Large intestine (tissue), 3 donors: ENCODE data around the gene AARS2. TPM values are rescaled to one million over a fixed set of nuclear protein-coding genes. Genes with fewer than 3 reads are reported as not detected.
"Not testable (repeated sequence)": the region's sequence is repeated elsewhere in the genome, so short reads cannot be mapped to it uniquely, and the experiment has no call there.

Source experiments
- DNase-seq, 2 donors: peaks; one replicate each; pipeline versions ENCODE4 v3.0.0 to v3.0.0-alpha.2; 2013
- H3K27ac ChIP-seq: one replicate; pipeline ENCODE4 v1.5.1; 2013; ENCODE audit warnings: low read length
- H3K27me3 ChIP-seq: 2 replicates; pipeline ENCODE4 v1.6.1; 2013; ENCODE audit warnings: low read length; ENCODE audit not compliant: control insufficient read depth, insufficient read depth
- H3K36me3 ChIP-seq: 2 replicates; pipeline ENCODE4 v1.6.1; 2013; ENCODE audit warnings: low read length; ENCODE audit not compliant: control insufficient read depth, insufficient read depth
- H3K4me1 ChIP-seq: one replicate; pipeline ENCODE4 v1.6.1; 2013; ENCODE audit warnings: low read length; ENCODE audit not compliant: control insufficient read depth, insufficient read depth
- H3K4me3 ChIP-seq: one replicate; pipeline ENCODE4 v1.5.1; 2013; ENCODE audit warnings: low read length
- H3K9me3 ChIP-seq: one replicate; pipeline ENCODE4 v1.6.1; 2013; ENCODE audit warnings: mild to moderate bottlenecking, low read depth, low read length, moderate library complexity; ENCODE audit not compliant: control insufficient read depth
- WGBS: methylation state at CpG from one replicate; pipeline ENCODE4 v1.1.5; 2013; ENCODE audit warnings: low lambda C conversion rate; ENCODE audit not compliant: insufficient coverage; 5-methylcytosine and 5-hydroxymethylcytosine counted together
- polyA plus RNA-seq: library from polyadenylated mRNA; unstranded; fragments of 120-200 nt; gene quantifications from one replicate; pipeline ENCODE4 v1.2.1, GENCODE V29; 2013

Gene AARS2
- polyA plus RNA-seq, 1 donor: 14.3 TPM

DNA sequence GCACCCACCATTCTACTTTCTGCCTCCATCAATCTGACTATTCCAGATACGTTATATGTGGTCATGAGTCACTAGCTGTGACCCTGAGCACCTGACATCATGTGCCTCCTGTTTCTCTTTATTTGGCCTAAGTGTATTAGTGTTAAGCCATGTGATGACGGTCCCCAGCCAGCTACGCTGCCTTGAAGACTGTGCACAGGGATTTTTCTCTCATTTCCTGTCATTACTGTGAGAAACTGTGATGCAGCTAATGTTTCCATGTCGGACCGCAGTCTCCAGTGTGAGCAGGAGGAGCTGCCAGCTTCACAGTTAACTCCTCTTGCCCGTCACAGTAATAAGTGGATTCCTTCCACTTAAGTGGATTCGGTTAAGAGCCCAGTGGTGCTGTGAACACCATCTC, 19.4 kb upstream of the AARS2 start:
- no peak overlapping the region for H3K27ac ChIP-seq
- H3K27me3 ChIP-seq: peaks cover 30% of the 10 kb centered on the region
- H3K4me1 ChIP-seq: no peaks in the 10 kb centered on the region
- no peaks in the 10 kb centered on the region for H3K9me3 ChIP-seq
- WGBS: no CpG with 5 or more reads among the region's 7 CpGs
- no peak overlapping the region for H3K4me3 ChIP-seq
- no peaks in the 10 kb centered on the region for H3K36me3 ChIP-seq
- DNase-seq: no peak

- H3K27ac ChIP-seq: no peak overlapping the region
- no peaks in the 10 kb centered on the region for H3K36me3 ChIP-seq
- H3K4me1 ChIP-seq: no peaks in the 10 kb centered on the region
- peaks cover 32% of the 10 kb centered on the region for H3K27me3 ChIP-seq
- no CpG with 5 or more reads among the region's 5 CpGs for WGBS
- DNase-seq: no peak
- H3K9me3 ChIP-seq: no peaks in the 10 kb centered on the region
- no peak overlapping the region for H3K4me3 ChIP-seq
Observed at GRCh38 chr6:44329858-44330257, 16.7 kb upstream of the AARS2 start.

GRCh38 chr6:44328203-44328602, 15.1 kb upstream of the AARS2 start:
- H3K4me3 ChIP-seq, H3K27ac ChIP-seq, H3K36me3 ChIP-seq, H3K9me3 ChIP-seq, H3K4me1 ChIP-seq, DNase-seq: not testable (repeated sequence)
- H3K27me3 ChIP-seq: peaks cover 33% of the 10 kb centered on the region
- WGBS: no CpG with 5 or more reads among the region's 9 CpGs

DNA sequence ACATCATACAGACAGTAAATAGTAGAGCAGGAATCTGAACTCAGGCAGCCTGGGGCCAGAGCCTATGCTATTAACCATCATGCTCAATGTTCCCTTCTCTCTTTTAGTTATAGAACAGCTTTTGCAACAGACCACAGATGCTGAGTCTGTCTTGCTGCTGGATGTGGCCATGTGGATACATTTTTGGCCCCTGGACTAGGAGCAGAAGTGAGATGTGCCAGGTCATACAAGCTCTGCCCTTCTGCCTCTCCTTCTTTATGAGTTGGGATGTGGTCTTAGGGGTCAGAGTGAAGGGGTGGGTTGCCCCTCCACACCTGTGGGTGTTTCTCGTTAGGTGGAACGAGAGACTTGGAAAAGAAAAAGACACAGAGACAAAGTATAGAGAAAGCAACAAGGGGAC, 14.6 kb upstream of the AARS2 start:
- H3K9me3 ChIP-seq: no peaks in the 10 kb centered on the region
- no peaks in the 10 kb centered on the region for H3K4me1 ChIP-seq
- peaks cover 34% of the 10 kb centered on the region for H3K27me3 ChIP-seq
- no CpG with 5 or more reads among the region's 2 CpGs for WGBS
- no peak overlapping the region for H3K4me3 ChIP-seq
- no peak overlapping the region for H3K27ac ChIP-seq
- no peak for DNase-seq
- no peaks in the 10 kb centered on the region for H3K36me3 ChIP-seq

DNA sequence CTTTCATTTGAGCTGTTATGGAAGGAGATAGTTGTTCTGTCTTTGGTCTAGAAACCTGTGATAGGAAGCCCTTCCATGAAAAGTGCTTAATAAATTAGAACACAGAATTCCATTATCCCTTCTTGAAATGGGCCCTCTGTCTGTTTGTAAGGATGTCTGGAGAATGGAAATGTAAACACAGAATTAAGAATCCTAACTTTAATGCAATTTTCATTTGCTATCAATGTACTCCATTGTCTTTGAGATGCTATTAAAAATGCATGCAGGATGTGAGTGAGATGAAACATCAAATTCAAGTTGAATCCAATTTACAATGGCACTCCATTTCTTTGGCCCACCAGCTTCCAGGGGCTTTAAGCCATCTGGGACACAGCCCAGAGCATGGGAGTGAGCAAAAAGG, 13.9 kb upstream of the AARS2 start:
- Histone ChIP-seq H3K27me3 (peaks cover 30% of the 10 kb centered on the region), H3K36me3 (no peaks in the 10 kb centered on the region), H3K9me3 (no peaks in the 10 kb centered on the region), H3K4me1 (no peaks in the 10 kb centered on the region), H3K4me3 (no peak overlapping the region), H3K27ac (no peak overlapping the region)
- no peak for DNase-seq

- H3K9me3 ChIP-seq: no peaks in the 10 kb centered on the region
- H3K27me3 ChIP-seq: peaks cover 14% of the 10 kb centered on the region
- no peaks in the 10 kb centered on the region for H3K36me3 ChIP-seq
- H3K4me1 ChIP-seq: no peaks in the 10 kb centered on the region
- DNase-seq: no peak
- no peak overlapping the region for H3K4me3 ChIP-seq
- no peak overlapping the region for H3K27ac ChIP-seq
- WGBS: no CpG with 5 or more reads among the region's 3 CpGs
Observed at GRCh38 chr6:44321210-44321609, 8.1 kb upstream of the AARS2 start.

DNA sequence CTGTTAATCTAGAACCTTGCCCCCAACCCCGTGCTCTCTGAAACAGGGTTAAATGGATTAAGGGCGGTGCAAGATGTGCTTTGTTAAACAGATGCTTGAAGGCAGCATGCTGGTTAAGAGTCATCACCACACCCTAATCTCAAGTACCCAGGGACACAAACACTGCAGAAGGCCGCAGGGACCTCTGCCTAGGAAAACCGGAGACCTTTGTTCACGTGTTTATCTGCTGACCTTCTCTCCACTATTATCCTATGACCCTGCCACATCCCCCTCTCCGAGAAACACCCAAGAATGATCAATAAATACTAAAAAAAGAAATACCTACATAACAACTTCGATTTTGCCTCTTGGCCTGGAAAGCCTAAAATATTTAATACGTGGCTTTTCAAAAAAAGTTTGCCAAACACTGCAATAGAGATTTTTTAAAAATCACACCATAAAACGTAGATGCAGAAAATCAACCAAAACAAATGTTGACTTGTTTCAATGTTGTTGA, 4.0 kb upstream of the AARS2 start:
- not testable (repeated sequence) for H3K4me1 ChIP-seq, H3K27ac ChIP-seq, DNase-seq, H3K4me3 ChIP-seq, H3K9me3 ChIP-seq, H3K36me3 ChIP-seq
- peaks cover 14% of the 10 kb centered on the region for H3K27me3 ChIP-seq
- WGBS: 76% methylated on average over 3 of the region's 9 CpGs

DNA sequence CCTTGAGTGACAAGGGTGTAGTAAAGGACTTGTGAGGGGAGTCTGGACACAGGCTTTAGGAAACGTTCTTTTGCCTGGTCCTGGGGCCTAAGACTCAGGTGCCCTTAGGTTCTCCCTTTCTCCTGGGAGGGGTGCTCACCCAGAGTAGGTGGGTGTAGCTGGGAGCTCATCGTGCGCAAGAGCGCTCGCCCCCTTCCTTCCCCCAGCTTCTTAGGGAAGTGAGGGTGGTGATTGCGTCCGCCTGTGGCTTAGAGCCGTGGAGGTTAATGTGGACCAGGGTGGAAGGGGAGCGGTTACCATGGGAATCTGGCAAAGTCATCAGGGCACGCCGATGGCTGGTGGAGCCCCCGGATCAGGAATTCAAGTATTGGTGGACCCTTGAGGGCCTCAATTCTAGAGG, 3.3 kb upstream of the AARS2 start:
- peaks cover 7% of the 10 kb centered on the region for H3K4me1 ChIP-seq

DNA sequence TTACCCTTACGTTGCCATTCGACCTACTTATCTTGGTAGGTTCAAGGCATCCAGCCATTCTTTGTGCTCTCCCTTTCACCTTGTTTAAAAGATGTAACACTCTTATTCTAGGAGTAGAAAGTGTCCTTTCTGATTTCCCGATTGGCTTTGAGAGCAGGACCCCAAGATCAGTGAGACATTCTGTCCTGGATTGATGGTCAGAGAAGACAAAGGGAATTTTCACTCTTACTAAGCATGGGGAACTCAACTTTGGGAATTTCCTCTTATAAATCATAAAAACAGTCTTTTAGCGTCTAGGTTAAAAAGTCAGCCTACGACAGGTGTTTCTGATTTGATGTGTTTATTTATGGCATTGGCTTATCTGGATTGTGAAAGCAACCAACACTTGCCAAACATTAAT, 2.8 kb upstream of the AARS2 start:
- H3K4me3 ChIP-seq: no peak overlapping the region
- H3K36me3 ChIP-seq: peaks cover 4% of the 10 kb centered on the region
- no peak for DNase-seq
- WGBS: no CpG with 5 or more reads among the region's 5 CpGs
- peaks cover 12% of the 10 kb centered on the region for H3K27me3 ChIP-seq
- H3K27ac ChIP-seq: no peak overlapping the region
- no peaks in the 10 kb centered on the region for H3K9me3 ChIP-seq
- H3K4me1 ChIP-seq: peaks cover 10% of the 10 kb centered on the region

More for the DNA sequence above, 3.3 kb upstream of the AARS2 start:
- DNase-seq: no peak
- no CpG with 5 or more reads among the region's 12 CpGs for WGBS
- Histone ChIP-seq H3K27ac (no peak overlapping the region), H3K27me3 (peaks cover 14% of the 10 kb centered on the region), H3K36me3 (no peaks in the 10 kb centered on the region), H3K9me3 (no peaks in the 10 kb centered on the region), H3K4me3 (no peak overlapping the region)

DNA sequence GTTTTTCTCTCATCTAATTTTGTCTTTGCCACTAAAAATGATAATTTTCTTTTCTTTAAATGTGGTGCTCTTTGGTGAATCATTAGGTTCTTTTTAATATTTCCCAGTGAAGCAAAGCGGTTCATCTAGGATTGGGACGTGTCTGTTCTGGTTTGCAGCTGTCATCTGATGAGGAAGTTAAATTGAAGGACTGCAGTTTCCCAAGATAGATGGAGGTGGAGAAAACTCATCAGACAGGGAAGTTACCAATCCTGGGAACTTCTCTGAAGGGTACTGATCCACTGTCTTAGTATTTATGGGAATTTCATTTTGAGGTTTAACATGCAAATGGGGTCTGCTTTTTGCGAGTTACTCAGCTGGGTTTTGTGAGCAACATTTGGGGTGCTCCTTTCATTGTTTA, 2.4 kb upstream of the AARS2 start:
- no peak for DNase-seq
- Histone ChIP-seq H3K27ac (no peak overlapping the region), H3K4me3 (no peak overlapping the region), H3K4me1 (peaks cover 14% of the 10 kb centered on the region), H3K36me3 (peaks cover 7% of the 10 kb centered on the region), H3K27me3 (peaks cover 11% of the 10 kb centered on the region), H3K9me3 (no peaks in the 10 kb centered on the region)
- WGBS: no CpG with 5 or more reads among the region's 3 CpGs

GRCh38 chr6:44314657-44315056, 1.5 kb upstream of the AARS2 start:
- peaks cover 13% of the 10 kb centered on the region for H3K36me3 ChIP-seq
- H3K4me3 ChIP-seq, DNase-seq, H3K27me3 ChIP-seq, H3K27ac ChIP-seq, H3K9me3 ChIP-seq: not testable (repeated sequence)
- no CpG with 5 or more reads among the region's 8 CpGs for WGBS
- peaks cover 21% of the 10 kb centered on the region for H3K4me1 ChIP-seq
